Measurements from ENCODE around the gene KRT13.

KRT13 gene

GRCh38 chr17:41536741-41537613 is 31.6 kb upstream of the KRT13 start:
- no peak for DNase-seq

- DNase-seq: no peak
These were observed 30.5 kb upstream of the KRT13 start for GRCh38 chr17:41535764-41536481.

GRCh38 chr17:41534899-41535546 is 29.6 kb upstream of the KRT13 start:
- DNase-seq: no peak

- DNase-seq: no peak
These were observed 28.2 kb upstream of the KRT13 start for GRCh38 chr17:41533613-41534012.

GRCh38 chr17:41532947-41533570 is 27.6 kb upstream of the KRT13 start:
- no peak for DNase-seq

- no peak for DNase-seq
These were observed 26.6 kb upstream of the KRT13 start for GRCh38 chr17:41531993-41532392.

GRCh38 chr17:41530062-41531048 is 24.9 kb upstream of the KRT13 start:
- no peak for DNase-seq

GRCh38 chr17:41529491-41529915 is 24.1 kb upstream of the KRT13 start:
- DNase-seq: no peak

- DNase-seq: no peak
These were observed 23.5 kb upstream of the KRT13 start for GRCh38 chr17:41528959-41529353.

GRCh38 chr17:41527063-41528023 is 21.9 kb upstream of the KRT13 start:
- DNase-seq: no peak

- DNase-seq: no peak
These were observed 18.8 kb upstream of the KRT13 start for GRCh38 chr17:41524261-41524660.

- DNase-seq: peak; percentile 10
These were observed 18.4 kb upstream of the KRT13 start for GRCh38 chr17:41523787-41524186.

GRCh38 chr17:41523225-41523593 is 17.8 kb upstream of the KRT13 start:
- no peak for DNase-seq

- no peak for DNase-seq
These were observed 17.2 kb upstream of the KRT13 start for GRCh38 chr17:41522301-41523224.

- DNase-seq: no peak
These were observed 16.3 kb upstream of the KRT13 start for GRCh38 chr17:41521574-41522261.

GRCh38 chr17:41520821-41521521 is 15.6 kb upstream of the KRT13 start:
- DNase-seq: no peak

- DNase-seq: no peak
These were observed 14.3 kb upstream of the KRT13 start for GRCh38 chr17:41519501-41520224.
